Hippocampal formation (tissue), 2 donors: ENCODE measurements around the gene TIMMDC1.
"Not testable (repeated sequence)": the region's sequence is repeated elsewhere in the genome, so short reads cannot be mapped to it uniquely, and the experiment has no call there.

Experiments
- DNase-seq, 2 donors: peaks; one replicate each; lab custom pipeline; 2025; lab: John Stamatoyannopoulos, UW

The TIMMDC1 gene

DNA sequence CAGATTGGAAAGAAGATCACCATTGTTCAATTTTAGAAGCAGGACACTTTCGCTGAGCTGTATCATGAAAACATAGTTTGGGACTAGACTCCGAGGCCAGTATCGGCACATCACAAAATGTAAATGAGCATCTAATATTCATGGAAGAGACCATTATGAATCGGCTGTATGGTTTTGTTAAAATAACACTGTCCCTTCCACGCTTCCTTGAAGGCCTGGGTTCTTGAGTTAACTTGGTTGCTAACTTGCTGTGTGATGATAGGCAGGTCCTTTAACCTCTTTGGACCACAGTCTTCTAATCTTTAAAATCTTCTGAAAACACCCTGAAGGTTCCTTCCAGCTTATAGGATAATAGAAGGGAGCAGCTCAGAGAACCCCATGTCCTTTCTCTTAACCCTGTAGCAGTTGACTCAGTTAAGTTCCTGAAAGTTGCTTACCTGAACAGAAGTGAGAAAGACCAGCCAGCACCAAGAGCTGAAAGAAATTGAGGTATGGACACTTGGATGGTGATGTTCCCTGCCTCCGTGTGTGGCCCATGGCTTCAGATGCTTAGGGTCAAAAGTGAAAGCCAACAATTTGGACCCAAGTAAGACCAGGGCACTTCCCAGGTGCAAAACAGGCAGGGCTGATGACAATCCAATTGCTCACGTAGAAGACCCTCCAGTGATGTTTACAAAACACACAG, 59.0 kb downstream of the TIMMDC1 start:
- DNase-seq = no peak

GRCh38 chr3:119557877-119558269, 59.5 kb downstream of the TIMMDC1 start:
- no peak for DNase-seq

DNA sequence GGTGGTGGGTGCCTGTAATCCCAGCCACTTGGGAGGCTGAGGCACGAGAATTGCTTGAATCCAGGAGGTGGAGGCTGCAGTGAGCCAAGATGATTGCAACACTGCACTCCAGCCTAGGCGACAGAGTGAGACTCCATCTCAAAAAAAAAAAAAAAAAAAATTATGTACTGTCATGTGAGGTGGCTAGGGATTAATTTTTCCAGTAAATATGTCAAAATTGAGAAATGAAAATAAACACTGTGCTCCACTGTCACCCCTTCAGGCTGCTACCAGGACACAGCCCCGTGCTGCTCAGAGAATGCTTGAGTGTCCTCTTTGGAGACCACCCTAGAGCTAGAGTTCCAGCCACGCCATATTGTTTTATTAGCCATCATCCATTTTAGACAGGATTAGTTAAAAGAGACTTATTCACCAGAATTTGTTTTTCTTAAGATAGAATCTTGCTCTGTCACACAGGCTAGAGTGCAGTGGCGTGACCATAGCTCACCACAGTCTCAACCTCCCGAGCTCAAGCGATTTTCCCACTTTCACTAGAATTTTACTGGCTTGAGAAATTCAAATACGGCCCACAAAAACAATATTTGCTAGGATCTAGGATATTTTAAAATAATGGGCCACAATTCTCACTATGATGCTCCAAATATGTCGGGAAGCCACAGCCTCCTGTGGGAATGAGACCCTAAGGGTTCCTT, 60.4 kb downstream of the TIMMDC1 start:
- no peak for DNase-seq

DNA sequence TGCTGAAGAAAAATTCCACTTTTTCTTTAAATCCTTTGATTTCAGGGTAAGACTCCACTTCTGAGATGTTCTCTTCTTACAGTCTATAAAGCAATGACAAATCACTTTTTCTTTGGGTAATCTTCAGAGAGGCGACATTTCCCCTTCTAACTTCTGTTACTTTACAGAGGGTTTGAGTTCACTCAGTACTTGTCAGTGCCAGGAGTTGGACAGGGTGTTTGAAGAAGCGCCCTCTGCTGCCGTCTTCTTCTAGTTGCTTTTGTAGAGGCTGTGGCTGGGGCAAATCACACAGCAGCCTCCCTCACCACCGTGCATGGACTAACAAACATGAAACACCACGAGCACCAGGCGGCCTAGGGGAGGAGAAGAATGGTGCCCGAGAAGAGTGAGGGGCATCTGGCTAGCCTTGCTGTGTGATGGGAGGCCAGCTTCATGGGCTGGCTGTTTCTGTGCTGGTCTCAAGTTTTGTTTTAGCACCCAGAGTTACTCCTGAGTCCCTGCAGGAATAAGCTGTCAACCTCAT, 61.2 kb downstream of the TIMMDC1 start, which contains the start of gene CD80:
Gene CD80 (minus strand): TSS at position 174 of the 523 bp plus-strand sequence. CDS start 1,886 bp downstream, outside the sequence.
- DNase-seq = peak in 1 of 2 donors; percentile 5

DNA sequence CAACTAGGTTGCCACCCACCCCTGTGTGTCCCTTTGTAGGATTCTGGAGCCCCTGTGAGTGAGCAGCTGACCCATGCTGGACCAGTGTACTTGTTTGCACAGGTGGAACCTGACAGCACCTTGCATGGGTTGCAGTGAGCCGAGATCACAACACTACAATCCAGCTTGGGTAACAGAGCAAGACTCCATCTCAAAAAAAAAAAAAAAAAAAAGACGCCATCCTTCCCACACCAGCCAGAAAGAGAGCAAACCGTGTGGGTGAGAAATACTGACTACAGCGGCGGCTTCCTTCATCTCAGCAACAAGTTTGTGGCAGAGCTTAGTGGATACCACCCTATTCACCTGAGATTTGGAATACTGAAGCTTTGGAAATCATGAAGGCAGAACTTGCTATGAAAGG, 61.8 kb downstream of the TIMMDC1 start:
- no peak for DNase-seq

GRCh38 chr3:119562307-119562961, 64.1 kb downstream of the TIMMDC1 start:
- no peak for DNase-seq

DNA sequence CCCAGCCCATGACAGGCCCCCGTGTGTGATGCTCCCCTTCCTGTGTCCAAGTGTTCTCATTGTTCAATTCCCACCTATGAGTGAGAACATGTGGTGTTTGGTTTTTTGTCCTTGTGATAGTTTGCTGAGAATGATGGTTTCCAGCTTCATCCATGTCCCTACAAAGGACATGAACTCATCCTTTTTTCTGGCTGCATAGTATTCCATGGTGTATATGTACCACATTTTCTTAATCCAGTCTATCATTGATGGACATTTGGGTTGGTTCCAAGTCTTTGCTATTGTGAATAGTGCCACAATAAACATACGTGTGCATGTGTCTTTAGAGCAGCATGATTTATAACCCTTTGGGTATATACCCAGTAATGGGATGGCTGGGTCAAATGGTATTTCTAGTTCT, 65.0 kb downstream of the TIMMDC1 start:
- DNase-seq = not testable (repeated sequence)

GRCh38 chr3:119569156-119569555, 70.8 kb downstream of the TIMMDC1 start:
- DNase-seq = no peak

DNA sequence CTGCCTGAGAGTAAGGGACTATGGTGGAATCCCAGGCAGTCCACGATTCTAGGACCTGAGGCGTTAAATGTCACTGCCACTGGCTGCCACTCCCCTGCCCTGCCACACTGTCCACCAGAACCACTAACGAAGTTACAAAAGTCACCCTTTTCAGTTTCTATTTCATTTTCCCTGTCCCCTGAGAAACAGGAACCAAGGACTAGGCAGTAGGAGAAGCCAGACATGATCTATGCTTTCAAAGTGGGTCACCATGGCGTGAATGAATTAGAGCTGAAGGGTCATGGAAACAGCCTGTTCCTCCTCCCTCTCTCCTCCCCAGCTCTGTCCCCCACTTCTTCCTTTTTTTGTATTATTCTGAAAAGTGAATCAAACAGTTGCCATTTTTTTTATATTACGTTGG, 71.9 kb downstream of the TIMMDC1 start:
- no peak for DNase-seq

GRCh38 chr3:119571230-119571629, 72.9 kb downstream of the TIMMDC1 start:
- DNase-seq = no peak

GRCh38 chr3:119571688-119572087, 73.3 kb downstream of the TIMMDC1 start:
- DNase-seq = no peak
